Measurements from ENCODE around the gene PLEKHA7. TPM values are rescaled to one million over a fixed set of nuclear protein-coding genes. Genes with fewer than 3 reads are reported as not detected.

Gene PLEKHA7
- total RNA-seq, 4 donors from 2014 or later: 14.7 to 33.5 (median 16.7) TPM

- no peak for TF ChIP-seq CTCF (IDR thresholded peaks at IDR 0.05; ENCODE audit: low read depth)
These were observed 204.1 kb downstream of the PLEKHA7 start for GRCh38 chr11:16809886-16810668.

DNA sequence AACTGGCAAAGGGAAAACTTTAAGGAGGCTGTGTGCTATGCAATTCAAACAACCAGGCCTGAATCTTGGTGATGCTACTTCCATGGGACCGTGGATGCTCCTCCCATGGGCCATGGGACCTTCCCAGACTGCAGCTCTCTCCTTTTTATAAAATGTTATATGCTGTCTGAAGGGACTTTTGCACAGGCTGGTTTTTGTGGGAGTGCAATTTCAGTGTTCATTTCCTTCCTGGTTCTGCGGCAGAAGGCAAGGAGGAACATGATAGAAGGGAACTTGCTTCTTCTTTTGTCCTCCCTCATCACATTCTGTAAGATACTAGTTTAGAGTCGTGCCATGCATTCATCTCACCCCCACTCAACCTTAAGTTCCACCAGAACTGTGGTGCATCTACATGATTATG is 206.9 kb downstream of the PLEKHA7 start:
- no peak for TF ChIP-seq CTCF (IDR thresholded peaks at IDR 0.05; ENCODE audit: low read depth)

DNA sequence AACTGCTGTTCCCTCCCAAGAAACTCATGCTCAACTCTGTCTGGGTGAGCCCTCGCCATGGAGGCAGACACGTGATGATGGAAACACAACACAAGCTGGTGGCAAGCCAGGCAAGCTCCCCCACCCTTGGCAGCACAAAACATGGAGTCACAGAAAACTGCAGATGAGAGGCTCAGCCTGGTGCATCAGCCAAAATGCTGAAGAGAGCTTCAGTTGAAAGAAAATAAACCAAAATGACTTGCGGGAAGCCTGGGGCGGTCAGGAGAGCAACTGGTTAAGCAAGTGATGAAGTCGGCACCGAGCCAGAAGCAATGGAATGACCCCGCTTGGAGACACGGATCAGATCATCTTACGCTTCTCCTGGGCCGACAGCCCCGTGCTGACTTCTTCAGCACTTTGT is 207.4 kb downstream of the PLEKHA7 start:
- no peak for TF ChIP-seq CTCF (IDR thresholded peaks at IDR 0.05; ENCODE audit: low read depth)

DNA sequence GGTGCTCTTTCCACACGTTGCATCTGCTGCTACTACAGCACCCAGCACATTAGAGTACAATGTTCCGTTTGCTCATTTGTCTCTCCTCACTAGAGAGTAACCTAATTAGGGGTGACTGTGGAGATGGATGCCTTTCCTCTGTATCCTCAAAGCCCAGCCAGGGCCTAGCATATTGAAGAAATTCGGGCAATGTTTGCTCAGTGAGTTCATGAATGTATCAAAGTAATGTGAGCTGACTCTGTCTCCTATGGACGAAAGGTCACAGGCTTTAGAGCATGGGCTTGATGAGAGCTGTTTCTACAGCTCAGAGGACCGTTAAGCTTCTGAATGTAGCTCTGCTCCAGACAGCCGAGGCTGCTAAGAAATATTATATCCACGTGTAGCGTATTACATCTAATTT is 208.3 kb downstream of the PLEKHA7 start:
- TF ChIP-seq CTCF (IDR thresholded peaks at IDR 0.05; ENCODE audit: low read depth): no peak

DNA sequence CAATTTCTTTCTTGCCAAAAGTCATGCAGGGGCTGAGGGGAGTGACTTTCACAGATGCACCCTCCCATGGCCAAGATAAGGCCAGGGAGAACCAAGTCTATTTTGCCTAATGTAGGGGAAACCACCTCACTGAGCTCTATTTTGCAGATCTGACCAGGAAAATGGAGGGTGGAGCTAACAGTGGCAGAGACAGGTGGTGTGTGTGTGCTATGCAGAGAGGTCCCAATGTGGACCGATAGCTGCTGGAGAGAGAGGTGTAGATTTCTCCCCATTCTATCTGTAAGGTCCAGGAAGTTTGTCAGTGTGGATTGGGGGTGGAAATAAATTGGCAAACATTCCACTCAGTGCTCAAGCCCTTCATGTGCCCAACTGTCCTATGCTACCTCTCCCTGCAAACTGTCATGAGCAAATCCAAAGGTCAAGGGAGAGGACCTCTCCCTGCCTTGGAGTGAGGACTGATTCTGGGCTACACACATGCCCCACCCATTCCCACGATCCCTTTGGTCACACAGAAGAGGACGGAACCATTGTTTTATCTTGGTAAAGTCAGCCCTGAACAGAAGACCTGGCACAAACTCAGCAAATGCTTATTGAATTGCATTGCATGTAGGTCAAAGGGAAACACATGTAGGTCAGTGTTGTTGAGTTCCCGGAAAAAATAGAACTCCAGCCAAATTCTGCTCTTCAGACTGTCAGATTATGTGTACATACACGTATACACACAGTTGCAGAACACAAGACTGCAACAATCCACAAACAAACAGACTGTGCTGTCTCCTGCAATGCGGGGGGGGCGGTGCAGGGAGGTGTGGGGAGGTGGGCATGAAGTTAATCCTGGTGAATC is 209.9 kb downstream of the PLEKHA7 start:
- no peak for TF ChIP-seq CTCF (IDR thresholded peaks at IDR 0.05; ENCODE audit: low read depth)

GRCh38 chr11:16801288-16801980 is 212.8 kb downstream of the PLEKHA7 start:
- TF ChIP-seq CTCF (IDR thresholded peaks at IDR 0.05; ENCODE audit: low read depth): no peak

DNA sequence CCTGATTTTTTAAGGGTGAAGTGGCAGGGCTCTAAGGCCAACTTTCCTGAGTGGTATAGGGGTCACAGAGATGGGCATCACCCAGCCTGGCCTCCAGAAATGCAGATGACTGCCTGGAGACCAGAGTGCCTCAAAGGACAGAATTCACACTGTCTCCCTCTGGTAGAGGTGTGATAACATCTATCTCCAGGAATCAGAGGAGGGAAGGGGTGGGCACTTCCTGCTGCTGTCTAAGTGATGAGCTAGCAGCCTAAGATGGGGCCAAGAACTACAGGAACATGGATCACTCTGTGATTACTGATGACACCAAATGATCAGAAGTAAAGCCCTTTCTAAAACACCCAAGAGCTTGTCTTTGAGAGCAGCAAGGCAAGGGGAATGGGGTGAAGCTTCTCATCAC is 213.8 kb downstream of the PLEKHA7 start:
- TF ChIP-seq CTCF (IDR thresholded peaks at IDR 0.05; ENCODE audit: low read depth): no peak

All from subcutaneous adipose tissue (tissue), 4 donors.